Thyroid gland (tissue), 4 donors: ENCODE measurements around the gene ALG12. TPM values are rescaled to one million over a fixed set of nuclear protein-coding genes. Genes with fewer than 3 reads are reported as not detected.
A peak's percentile ranks its signal among the peaks of the same experiment; 100 is the strongest.
"Not testable (repeated sequence)": the region's sequence is repeated elsewhere in the genome, so short reads cannot be mapped to it uniquely, and the experiment has no call there.

Experiments
- DNase-seq, 2 donors: peaks; one replicate each; pipeline ENCODE4 v3.0.0-alpha.2; 2019
- H3K27ac ChIP-seq, 3 donors: fragments of 200-600 bp; sonication (generic); 1 replicate in 2 of 3; 2 replicates in 1 of 3; pipeline ENCODE4 v1.5.1; 2016 to 2019; ENCODE audit warnings: mild to moderate bottlenecking in 1 of 3, moderate library complexity in 1 of 3
- H3K27me3 ChIP-seq: fragments of 200-600 bp; sonication (generic); one replicate; pipeline ENCODE4 v1.5.1; 2019
- H3K36me3 ChIP-seq, 2 donors: fragments of 200-600 bp; sonication (generic); one replicate each; pipeline ENCODE4 v1.5.1; 2016 to 2019
- H3K4me1 ChIP-seq, 2 donors: fragments of 200-600 bp; sonication (generic); one replicate each; pipeline ENCODE4 v1.5.1; 2017 to 2019
- H3K4me3 ChIP-seq, 3 donors: fragments of 200-600 bp; sonication (generic); replicated peaks in 1 of 3; 1 replicate in 2 of 3; 2 replicates in 1 of 3; pipeline ENCODE4 v1.5.1; 2016; ENCODE audit warnings: mild to moderate bottlenecking in 1 of 3
- H3K9me3 ChIP-seq: fragments of 200-600 bp; sonication (generic); one replicate; pipeline ENCODE4 v1.5.1; 2017
- POLR2A ChIP-seq, 2 donors: fragments of 450-650 bp; IDR thresholded peaks; one replicate each; pipeline ENCODE4 v1.6.1; 2017; ENCODE audit warnings: antibody characterized with exemption in 2 of 2, mild to moderate bottlenecking in 2 of 2, moderate library complexity in 1 of 2
- WGBS, 2 donors: methylation state at CpG; one replicate each; pipeline ENCODE4 v1.1.5; 2017; 5-methylcytosine and 5-hydroxymethylcytosine counted together
- intact Hi-C: fragments of 100-400 bp; cut with DNase I; formaldehyde crosslinking; loops from one replicate; pipeline ENCODE4 v1.15.1; 2023
- total RNA-seq, 4 donors: library from RNA; depleted of rRNA; stranded (reverse); fragments of >200 nt; gene quantifications; one replicate each; pipeline ENCODE4 v1.2.3, GENCODE V29; 2016
- TF ChIP-seq, protein P1 (sequence below), 6 experiments: fragments of 200-600 bp in 3 of 6; fragments of 450-650 bp in 3 of 6; sonication (generic) in 3 of 6; IDR thresholded peaks; one replicate each; pipeline ENCODE4 v1.5.1; 2016 to 2019; ENCODE audit warnings: antibody characterized with exemption in 6 of 6, mild to moderate bottlenecking in 2 of 6, inconsistent platforms in 1 of 6, moderate library complexity in 1 of 6

Gene ALG12
- total RNA-seq, 4 donors from 2014 or later: 25.5 to 60.5 (median 52.2) TPM

DNA sequence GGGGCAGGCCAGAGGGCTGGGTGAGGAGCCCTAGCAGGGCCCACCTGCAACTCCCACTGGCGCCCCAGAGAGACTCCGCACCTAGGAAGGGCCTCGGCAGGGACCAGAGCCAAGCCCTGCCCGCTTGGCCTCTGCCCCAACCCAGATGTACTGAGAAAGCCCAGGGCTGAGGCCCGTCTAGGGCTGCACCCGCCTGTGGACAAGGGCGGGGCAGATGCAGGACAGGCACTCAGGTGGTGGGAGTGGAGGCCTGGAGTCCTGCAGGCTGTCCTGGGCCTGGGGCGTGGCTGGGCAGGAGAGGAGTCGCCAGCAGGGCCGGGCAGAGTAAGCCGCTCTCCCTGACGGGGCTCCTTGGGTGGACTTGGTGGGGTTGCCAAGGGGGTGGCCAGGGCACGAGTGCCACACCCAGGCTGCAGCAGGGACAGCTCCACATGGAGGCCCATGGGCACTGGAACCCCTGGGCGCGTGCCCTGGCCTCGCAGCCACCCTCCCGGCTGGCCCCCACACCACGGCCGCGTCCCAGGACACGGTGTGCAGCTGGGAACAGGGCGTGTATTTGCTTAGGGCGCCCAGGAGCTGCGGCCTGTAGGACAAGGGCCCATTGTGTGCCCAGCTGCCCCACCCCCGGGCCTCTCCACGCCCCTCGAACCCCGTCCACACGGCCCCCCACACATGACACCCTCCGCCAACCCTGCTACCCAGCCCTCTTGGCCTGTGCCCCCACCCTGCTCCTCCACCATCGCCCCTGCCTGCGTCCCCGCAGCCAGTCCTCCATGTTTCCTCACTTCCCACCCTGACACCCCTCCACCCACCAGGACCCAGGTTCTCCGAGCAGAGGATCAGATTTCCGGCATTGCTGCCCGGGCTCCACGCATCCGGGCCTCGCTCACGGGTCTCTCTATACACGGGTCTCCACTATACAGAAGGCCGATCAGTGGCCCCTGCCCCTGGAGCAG is 31.0 kb upstream of the ALG12 start:
- Histone ChIP-seq H3K36me3 (no peaks in the 10 kb centered on the region), H3K27ac (peak overlapping the region; percentile 99), H3K4me1 (peaks cover 63 to 72% of the 10 kb centered on the region in 2 donors), H3K9me3 (no peaks in the 10 kb centered on the region), H3K4me3 (peak overlapping the region in 1 of 3 donors; percentile 30), H3K27me3 (no peaks in the 10 kb centered on the region)
- peak; percentile 96 to 98 for DNase-seq
- peak; percentile 27 to 94 for TF ChIP-seq POLR2A (IDR thresholded peaks at IDR 0.05)
- TF ChIP-seq, protein P1, sequence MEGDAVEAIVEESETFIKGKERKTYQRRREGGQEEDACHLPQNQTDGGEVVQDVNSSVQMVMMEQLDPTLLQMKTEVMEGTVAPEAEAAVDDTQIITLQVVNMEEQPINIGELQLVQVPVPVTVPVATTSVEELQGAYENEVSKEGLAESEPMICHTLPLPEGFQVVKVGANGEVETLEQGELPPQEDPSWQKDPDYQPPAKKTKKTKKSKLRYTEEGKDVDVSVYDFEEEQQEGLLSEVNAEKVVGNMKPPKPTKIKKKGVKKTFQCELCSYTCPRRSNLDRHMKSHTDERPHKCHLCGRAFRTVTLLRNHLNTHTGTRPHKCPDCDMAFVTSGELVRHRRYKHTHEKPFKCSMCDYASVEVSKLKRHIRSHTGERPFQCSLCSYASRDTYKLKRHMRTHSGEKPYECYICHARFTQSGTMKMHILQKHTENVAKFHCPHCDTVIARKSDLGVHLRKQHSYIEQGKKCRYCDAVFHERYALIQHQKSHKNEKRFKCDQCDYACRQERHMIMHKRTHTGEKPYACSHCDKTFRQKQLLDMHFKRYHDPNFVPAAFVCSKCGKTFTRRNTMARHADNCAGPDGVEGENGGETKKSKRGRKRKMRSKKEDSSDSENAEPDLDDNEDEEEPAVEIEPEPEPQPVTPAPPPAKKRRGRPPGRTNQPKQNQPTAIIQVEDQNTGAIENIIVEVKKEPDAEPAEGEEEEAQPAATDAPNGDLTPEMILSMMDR (IDR thresholded peaks at IDR 0.05): peak in 2 of 6 experiments; percentile 8 to 18
- WGBS, 2 donors: 51 to 76% methylated on average over 21 to 29 of the region's 42 CpGs
- intact Hi-C loops: no loop called here

GRCh38 chr22:49948116-49948957 is 30.1 kb upstream of the ALG12 start:
- Histone ChIP-seq H3K4me1 (peaks cover 54 to 63% of the 10 kb centered on the region in 2 donors), H3K27ac (peak overlapping the region; percentile 99), H3K27me3 (no peaks in the 10 kb centered on the region), H3K36me3 (no peaks in the 10 kb centered on the region), H3K9me3 (no peaks in the 10 kb centered on the region), H3K4me3 (peak overlapping the region in 2 of 3 donors; percentile 2 to 30)
- DNase-seq: peak; percentile 65 to 66
- intact Hi-C loops: no loop called here
- TF ChIP-seq, protein P1 (IDR thresholded peaks at IDR 0.05): no peak
- peak in 1 of 2 donors; percentile 49 for TF ChIP-seq POLR2A (IDR thresholded peaks at IDR 0.05)
- 45 to 100% methylated on average over 1 to 16 of the region's 23 CpGs for WGBS, 2 donors

GRCh38 chr22:49947296-49947622 is 29.0 kb upstream of the ALG12 start:
- TF ChIP-seq, protein P1 (IDR thresholded peaks at IDR 0.05): no peak
- DNase-seq: no peak
- Histone ChIP-seq H3K9me3 (no peaks in the 10 kb centered on the region), H3K4me1 (peaks cover 44 to 52% of the 10 kb centered on the region in 2 donors), H3K36me3 (no peaks in the 10 kb centered on the region), H3K27ac (peak overlapping the region in 2 of 3 donors; percentile 99), H3K4me3 (no peak overlapping the region), H3K27me3 (no peaks in the 10 kb centered on the region)
- intact Hi-C loops: no loop called here
- 76% methylated on average over 6 of the region's 6 CpGs; no CpG with 5 or more reads in 1 of the 2 donors for WGBS, 2 donors

GRCh38 chr22:49946612-49947295 is 28.5 kb upstream of the ALG12 start:
- H3K4me3 ChIP-seq: no peak overlapping the region
- WGBS, 2 donors: 87 to 92% methylated on average over 8 to 14 of the region's 17 CpGs
- peak overlapping the region in 2 of 3 donors; percentile 99 for H3K27ac ChIP-seq
- H3K27me3 ChIP-seq: no peaks in the 10 kb centered on the region
- no peaks in the 10 kb centered on the region for H3K9me3 ChIP-seq
- TF ChIP-seq POLR2A (IDR thresholded peaks at IDR 0.05): no peak
- TF ChIP-seq, protein P1 (IDR thresholded peaks at IDR 0.05): no peak
- DNase-seq: no peak
- intact Hi-C loops: no loop called here
- H3K4me1 ChIP-seq: peaks cover 39 to 47% of the 10 kb centered on the region in 2 donors
- H3K36me3 ChIP-seq: no peaks in the 10 kb centered on the region

- intact Hi-C loops, DNase-seq, H3K9me3 ChIP-seq, H3K27me3 ChIP-seq, H3K36me3 ChIP-seq, H3K27ac ChIP-seq, H3K4me3 ChIP-seq: not testable (repeated sequence)
- WGBS, 2 donors: 86 to 91% methylated on average over 11 of the region's 17 CpGs
- peaks cover 26 to 32% of the 10 kb centered on the region in 2 donors for H3K4me1 ChIP-seq
Measured at GRCh38 chr22:49945042-49945794, 27.0 kb upstream of the ALG12 start.
